ENCODE data around the gene GLCE.

The GLCE gene

DNA sequence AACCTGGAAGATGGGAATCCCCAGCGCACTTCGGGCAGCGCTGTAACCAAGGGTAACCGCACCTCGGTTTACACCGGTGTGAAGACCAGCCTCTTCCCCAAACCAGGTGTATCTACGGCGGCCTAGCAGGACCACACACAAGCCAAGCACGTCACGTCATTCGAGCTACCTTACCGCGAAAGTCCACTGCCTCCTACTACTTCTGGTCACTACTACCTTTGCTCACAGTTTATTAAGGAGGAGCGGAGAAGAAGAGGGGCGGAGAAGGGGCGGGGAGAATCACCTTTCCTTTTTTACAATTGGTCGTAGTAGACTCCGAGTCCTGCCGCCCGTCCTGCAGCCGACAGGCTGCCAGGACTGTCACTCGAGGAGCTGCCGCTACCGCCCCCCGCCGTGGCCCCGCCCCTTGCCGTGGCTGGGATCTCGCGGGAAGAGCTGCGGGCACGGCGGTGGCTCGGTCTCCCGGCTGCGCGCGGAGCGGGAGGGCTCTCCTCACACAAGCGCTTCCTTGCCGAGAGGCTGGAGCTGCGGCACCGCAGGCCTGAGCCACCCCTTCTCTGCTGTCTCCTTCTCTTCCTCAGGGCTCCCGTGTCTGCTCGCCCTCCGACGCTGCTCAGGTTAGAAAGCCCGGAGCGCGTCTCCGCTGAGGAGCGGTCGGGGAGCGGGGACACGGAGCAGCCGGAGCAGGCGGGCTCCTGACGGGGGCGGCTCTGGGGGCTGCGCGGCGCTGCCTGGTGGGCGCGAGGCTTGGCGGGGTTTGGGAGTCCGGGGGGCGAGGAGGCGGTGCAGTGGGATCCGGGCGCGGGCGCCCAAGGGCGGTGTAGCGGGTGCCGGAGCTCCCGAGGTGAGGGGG lies at the start of gene GLCE:
GLCE (plus strand) TSS at position 495 of the 853 bp plus-strand sequence. CDS start 95,172 bp downstream, outside the sequence.
- peak; percentile 84 to 93 (median 87) for DNase-seq (ENCODE audit: low read depth in 2 of 3, low spot score in 1 of 3)

DNA sequence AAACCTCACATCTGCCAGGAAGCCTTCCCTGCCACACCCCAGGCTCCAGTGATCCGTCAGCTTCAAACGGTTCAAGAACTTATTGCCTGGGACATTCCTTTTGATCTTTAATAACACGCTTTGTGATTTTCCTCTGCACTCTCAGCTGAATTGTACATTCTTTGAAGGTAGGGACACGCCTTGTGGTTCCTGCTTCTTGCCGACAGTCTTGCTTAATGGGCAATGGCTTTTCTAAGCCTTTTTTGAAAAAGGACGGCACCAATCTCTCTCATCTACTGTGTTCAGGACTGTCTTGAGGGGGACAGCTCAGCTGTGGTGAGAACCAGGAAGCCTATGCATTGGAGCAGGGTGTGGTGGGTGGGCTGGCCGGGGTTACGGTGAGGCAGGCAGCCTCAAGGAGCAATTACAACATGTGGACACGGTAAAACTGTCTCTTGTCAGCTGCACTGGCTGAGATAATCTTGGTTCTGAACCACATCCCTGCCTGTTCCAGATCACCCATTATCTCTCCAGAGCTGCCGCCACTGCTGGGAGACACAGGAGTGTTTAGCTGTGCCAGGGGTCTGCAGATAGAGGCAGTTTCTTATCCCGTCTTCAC lies 46.0 kb upstream of the GLCE start:
- no peak for DNase-seq (ENCODE audit: low read depth in 2 of 3, low spot score in 1 of 3)

DNA sequence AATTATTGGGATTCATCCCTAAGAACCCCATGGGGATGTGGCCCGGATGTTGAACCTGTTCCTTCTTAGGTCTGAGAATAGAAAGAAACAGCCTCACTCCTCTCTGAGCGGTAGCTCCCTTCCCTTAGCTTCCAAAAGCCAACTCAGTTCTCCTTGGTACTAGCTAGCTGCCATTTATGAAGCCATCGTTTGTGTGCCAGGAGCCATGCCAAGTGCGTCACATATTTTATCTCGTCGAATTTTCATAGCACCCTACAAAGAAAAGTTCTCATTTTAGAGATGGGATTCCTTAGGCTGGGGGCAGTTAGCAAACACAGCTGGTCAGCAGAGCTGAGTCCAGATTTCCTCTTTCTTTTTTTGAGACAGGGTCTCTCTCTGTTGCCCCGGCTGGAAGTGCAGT lies 45.4 kb upstream of the GLCE start:
- DNase-seq (ENCODE audit: low read depth in 2 of 3, low spot score in 1 of 3) = no peak

DNA sequence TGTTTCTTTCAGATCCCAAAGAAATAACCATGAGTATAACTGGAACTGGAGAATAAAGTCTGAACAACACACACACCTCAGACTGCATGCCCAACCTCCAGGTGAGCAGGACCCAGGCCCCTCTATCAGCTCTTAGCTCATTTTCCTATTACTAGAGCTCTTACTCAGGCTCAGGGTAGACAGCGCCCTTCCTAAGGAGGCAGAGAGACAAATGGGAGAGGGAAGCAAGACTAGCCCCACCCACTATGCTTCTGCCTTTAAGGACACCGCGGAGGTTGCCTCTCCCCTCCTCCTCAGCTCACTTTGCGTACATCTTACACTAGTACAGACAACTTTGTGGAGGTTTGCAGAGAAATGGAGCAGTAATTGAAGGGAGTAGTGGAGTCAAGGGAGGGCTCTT lies 44.0 kb upstream of the GLCE start:
- DNase-seq (ENCODE audit: low read depth in 2 of 3, low spot score in 1 of 3) = no peak

DNA sequence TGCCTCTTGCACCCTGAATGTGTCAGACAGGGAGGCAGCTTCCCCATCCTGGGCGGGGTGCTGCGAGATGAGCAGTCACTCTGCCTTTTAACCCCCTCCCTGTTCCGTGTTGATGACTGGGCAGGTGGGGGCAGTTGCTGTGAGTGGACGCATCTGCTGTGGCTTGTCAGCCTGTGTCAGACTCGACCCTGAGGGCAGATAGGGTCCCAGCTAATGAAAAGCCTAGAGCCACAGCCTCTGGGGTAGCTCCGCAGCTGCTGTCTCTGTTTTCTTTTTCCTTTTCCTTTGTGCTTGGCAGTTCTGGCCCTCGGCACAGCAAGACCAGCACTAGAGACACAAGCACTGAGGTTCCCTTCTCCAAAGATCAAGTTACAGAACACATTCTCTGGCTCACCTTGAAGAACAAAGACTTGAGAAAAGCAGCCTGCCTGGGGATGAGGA lies 43.0 kb upstream of the GLCE start:
- DNase-seq (ENCODE audit: low read depth in 2 of 3, low spot score in 1 of 3) = no peak

DNA sequence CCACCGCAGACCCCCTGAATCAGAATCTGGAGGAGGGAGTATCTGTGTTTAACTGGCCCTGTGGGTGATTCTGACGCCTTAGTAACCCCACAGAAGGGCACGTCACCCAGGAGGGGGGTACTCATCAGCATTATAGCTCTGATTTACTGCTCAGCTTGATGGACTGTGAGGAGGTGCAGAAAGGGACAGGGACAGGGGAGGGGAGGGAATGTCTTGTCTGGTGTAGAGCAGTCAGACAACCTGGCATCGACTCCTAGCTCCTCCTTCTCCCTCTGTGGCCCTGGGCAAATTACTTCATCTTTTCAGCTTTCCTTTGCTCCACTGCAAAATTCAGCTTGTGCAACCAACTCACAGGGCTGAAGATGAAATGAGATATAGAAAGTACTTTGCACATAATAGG lies 42.3 kb upstream of the GLCE start:
- DNase-seq (ENCODE audit: low read depth in 2 of 3, low spot score in 1 of 3) = no peak

DNA sequence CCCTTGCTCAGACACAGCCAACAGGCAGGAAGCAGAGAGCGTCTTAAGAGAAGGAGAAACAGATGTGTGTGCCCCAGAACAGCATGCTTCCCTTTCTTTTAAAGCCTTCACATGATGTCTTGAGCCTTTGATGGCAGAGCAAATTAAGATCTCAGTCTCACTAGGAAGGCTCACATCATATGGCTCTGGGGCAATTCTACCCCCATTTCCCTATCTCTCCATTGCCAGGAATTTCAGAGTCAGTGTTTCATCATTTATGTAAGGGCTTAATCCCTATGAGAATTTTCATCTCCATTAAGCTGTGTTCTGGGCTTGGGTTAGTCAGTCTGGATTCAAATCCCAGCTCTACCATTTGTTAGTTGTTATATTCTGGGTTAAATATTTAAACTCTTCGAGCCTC lies 41.4 kb upstream of the GLCE start:
- no peak for DNase-seq (ENCODE audit: low read depth in 2 of 3, low spot score in 1 of 3)

- no peak for DNase-seq (ENCODE audit: low read depth in 2 of 3, low spot score in 1 of 3)
Observed at GRCh38 chr15:69119683-69120395, 40.6 kb upstream of the GLCE start.

GRCh38 chr15:69120732-69121131 lies 39.7 kb upstream of the GLCE start:
- DNase-seq (ENCODE audit: low read depth in 2 of 3, low spot score in 1 of 3) = no peak

DNA sequence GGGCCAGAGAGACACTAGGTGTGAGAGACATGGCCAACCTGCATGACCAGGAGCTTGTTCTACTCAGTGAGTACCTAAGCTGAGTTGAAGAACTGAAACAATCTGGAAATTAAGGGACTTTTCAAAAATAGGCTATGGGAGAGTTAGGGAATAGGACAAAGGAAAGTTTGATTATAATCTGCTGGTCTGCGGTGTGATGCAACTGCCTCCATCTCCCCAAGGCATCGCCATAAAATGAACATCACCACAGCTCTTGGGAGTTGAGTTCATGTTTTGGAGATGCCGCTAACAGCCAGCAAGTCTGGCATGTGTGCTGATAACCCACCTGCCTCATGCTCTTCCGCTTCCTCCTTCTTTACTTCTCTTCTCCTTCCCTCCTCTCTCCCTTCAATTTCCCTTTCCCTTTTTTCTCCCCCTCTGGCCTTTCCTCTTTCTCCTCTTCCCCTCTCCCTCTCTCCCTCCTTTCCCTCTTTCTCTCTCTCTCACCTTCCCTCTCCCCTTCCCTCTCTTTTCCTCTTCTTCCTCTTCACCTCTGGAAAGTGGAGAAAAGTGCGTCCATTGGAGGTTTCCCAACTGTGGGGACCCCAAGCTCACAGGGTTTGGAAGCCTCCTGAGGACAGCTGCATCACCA lies 39.1 kb upstream of the GLCE start:
- DNase-seq (ENCODE audit: low read depth in 2 of 3, low spot score in 1 of 3) = no peak

DNA sequence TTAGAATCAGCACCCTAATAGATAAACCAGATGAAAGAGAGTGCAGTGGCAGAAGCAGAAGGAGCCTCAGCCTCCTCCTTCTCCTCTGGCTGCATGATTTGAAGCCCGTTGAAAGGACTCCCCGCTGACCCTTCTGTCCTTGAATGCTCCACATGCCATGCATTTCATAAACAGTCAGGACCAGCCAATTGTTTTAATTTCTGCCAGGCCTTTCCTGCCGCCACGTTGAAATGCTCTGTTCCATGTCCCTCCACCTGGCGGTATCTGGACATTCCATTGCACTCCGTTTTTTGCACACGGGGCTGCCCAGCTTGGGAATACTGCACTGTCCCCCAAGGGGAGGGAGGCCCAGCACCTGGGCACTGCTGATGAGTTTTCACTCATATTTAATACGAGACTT lies 35.2 kb upstream of the GLCE start:
- DNase-seq (ENCODE audit: low read depth in 2 of 3, low spot score in 1 of 3) = no peak

GRCh38 chr15:69126054-69126469 lies 34.4 kb upstream of the GLCE start:
- DNase-seq (ENCODE audit: low read depth in 2 of 3, low spot score in 1 of 3) = no peak

GRCh38 chr15:69127306-69127705 lies 33.1 kb upstream of the GLCE start:
- DNase-seq (ENCODE audit: low read depth in 2 of 3, low spot score in 1 of 3) = no peak

DNA sequence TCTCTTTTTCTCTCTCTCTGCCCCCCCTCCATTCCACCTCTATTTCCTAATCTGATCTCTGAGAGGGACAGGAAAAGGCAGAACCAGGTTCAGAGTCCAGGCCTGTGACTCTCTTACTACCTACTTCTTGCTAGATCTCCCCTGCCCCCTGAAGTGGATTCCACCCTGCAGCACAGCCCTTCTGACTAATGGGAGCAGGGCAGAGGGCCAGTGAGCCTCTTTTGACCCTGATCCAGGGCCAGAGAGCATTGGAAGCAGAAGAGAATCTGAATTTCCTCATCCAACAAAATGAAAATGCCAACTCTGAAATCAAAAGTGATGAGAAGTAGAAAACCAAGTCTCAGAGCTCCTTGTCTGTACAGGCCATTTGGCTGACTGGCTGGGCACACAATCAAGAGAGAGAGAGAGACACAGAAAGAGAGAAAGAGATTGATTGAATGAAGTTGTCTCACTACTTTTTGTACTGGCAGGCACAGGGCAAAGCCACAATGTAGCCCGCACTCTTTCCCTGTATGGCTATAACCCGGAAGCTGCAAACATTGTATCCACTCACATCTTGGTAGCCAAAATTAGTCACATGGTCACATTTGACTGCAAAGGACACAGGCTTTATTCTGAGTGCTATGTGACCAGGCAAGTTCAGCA lies 31.6 kb upstream of the GLCE start:
- no peak for DNase-seq (ENCODE audit: low read depth in 2 of 3, low spot score in 1 of 3)

DNA sequence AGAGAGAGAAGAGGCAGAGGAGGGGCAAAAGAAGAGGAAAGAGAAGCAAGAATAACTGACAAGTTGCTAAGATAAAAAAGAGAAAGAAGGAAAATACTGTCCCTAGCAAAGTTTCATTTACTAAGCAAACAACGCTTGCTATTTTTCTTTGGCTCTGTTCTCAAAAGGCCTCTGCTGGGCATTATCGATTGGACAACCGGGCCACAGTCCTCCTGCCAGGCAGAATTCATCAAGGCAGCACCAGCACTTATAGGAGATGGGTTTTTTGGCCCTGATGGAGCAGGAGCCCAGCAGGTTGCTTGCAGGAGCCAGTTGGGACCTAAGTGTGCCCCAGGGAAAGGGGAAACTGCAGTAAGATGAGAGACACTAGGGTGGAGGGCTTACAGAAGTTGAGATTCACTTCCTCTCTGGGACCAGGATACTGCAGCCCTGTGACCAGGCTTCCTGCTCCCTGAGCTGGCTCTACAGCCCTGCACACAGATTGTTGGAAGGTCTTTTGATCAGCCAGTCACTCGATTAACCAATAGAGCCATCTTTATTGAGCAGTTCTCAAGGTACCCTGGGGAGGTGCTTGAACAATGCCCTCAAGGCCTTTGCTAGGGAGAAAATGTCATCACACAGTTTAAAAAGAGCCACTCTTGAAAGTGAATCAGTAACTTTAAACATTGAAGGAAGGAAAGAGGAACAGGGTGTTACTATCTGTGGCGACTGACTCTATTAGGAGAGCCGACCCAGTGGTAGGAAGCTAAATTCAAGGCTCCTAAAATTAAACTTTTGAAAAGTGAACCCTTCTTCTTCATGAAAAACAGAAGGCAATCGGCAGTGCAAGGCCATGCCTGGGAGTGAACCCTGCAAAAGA lies 28.8 kb upstream of the GLCE start:
- DNase-seq (ENCODE audit: low read depth in 2 of 3, low spot score in 1 of 3) = no peak

- no peak for DNase-seq (ENCODE audit: low read depth in 2 of 3, low spot score in 1 of 3)
Observed at GRCh38 chr15:69132430-69132829, 28.0 kb upstream of the GLCE start.

GRCh38 chr15:69132977-69133861 lies 27.2 kb upstream of the GLCE start:
- DNase-seq (ENCODE audit: low read depth in 2 of 3, low spot score in 1 of 3) = no peak

DNA sequence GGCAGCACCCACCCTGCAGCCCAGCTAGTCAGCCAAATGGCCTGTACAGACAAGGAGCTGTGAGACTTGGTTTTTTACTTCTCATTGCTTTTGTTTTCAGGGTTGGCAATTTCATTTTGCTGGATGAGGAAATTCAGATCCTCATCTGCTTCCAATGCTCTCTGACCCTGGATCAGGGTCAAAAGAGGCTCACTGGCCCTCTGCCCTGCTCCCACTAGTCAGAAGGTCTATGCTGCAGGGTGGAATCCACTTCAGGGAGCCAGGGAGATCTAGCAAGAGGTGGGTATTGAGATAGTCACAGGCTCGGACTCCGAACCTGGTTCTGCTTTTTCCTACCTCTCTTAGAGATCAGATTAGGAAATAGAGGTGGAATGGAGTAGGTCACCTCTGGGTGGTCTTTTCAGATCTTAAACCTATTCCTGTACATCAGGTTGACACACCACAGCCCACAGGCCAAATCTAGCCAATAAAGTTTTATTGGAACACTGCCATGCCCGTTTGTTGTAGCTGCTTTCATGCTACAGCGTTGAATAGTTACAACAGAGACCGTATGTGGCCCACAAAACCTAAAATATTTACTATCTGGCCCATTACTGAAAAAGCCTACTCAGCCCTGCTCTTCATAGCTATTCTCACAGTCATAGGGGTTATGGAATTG lies 26.4 kb upstream of the GLCE start:
- DNase-seq (ENCODE audit: low read depth in 2 of 3, low spot score in 1 of 3) = no peak

DNA sequence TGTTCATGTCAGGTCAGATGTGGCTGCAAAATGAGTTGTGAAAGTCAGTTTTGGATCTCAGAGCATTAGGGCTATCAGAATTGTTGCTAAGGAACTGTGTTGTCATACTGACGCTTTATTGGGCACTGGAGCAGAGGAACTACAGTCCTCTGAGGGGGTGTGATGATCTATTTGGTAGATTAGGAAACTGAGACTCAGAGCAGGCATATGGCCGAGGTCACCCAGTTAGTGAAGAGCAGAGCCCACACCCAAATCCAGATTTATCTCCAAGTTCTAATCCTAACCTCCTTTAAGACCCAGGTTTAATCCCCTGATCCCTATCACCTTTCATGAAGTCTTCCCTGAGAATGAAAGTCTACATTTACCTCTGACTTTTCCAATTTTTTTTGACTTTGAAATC lies 25.6 kb upstream of the GLCE start:
- DNase-seq (ENCODE audit: low read depth in 2 of 3, low spot score in 1 of 3) = no peak
